Trophoblast cell (in vitro differentiated cells and primary cell): Measurements from ENCODE around the gene LRBA.

ENCODE experiments used
- DNase-seq, 2 donors: peaks; one replicate each; pipeline ENCODE4 v3.0.0-alpha.2; 2016
- H2AFZ ChIP-seq: 2 replicates; pipeline ENCODE4 v1.6.1; 2013; ENCODE audit warnings: low read length, moderate library complexity, mild to moderate bottlenecking; ENCODE audit not compliant: insufficient read depth, poor library complexity
- H2AK5ac ChIP-seq: 2 replicates; pipeline ENCODE4 v1.6.1; 2013; ENCODE audit warnings: mild to moderate bottlenecking, low read length
- H2BK120ac ChIP-seq: 2 replicates; pipeline ENCODE4 v1.6.1; 2013; ENCODE audit warnings: low read length, mild to moderate bottlenecking, moderate library complexity; ENCODE audit not compliant: insufficient read depth, poor library complexity
- H2BK12ac ChIP-seq: 2 replicates; pipeline ENCODE4 v1.6.1; 2013; ENCODE audit warnings: mild to moderate bottlenecking, low read length, moderate library complexity
- H2BK5ac ChIP-seq: 2 replicates; pipeline ENCODE4 v1.6.1; 2013; ENCODE audit warnings: low read length, low read depth, moderate library complexity, mild to moderate bottlenecking; ENCODE audit not compliant: poor library complexity
- H3K14ac ChIP-seq: 2 replicates; pipeline ENCODE4 v1.6.1; 2013; ENCODE audit warnings: mild to moderate bottlenecking, low read length
- H3K18ac ChIP-seq: 2 replicates; pipeline ENCODE4 v1.6.1; 2013; ENCODE audit warnings: mild to moderate bottlenecking, low read length
- H3K23ac ChIP-seq: 2 replicates; pipeline ENCODE4 v1.6.1; 2013; ENCODE audit warnings: low read length
- H3K27ac ChIP-seq: 2 replicates; pipeline ENCODE4 v1.5.1; 2013; ENCODE audit warnings: low read depth, mild to moderate bottlenecking, inconsistent platforms, low read length, moderate library complexity
- H3K27me3 ChIP-seq: 2 replicates; pipeline ENCODE4 v1.6.1; 2013; ENCODE audit warnings: inconsistent platforms, mild to moderate bottlenecking, low read length, moderate library complexity; ENCODE audit not compliant: insufficient read depth
- H3K36me3 ChIP-seq, 2 experiments: 1 replicate in 1 of 2; 2 replicates in 1 of 2; pipeline ENCODE4 v1.6.1; 2013; ENCODE audit warnings: low read length in 2 of 2, mild to moderate bottlenecking in 2 of 2, moderate library complexity in 1 of 2; ENCODE audit not compliant: insufficient read depth in 2 of 2, control insufficient read depth in 1 of 2
- H3K4ac ChIP-seq: 2 replicates; pipeline ENCODE4 v1.6.1; 2013; ENCODE audit warnings: low read depth, mild to moderate bottlenecking, low read length, moderate library complexity
- H3K4me1 ChIP-seq, 2 experiments: 1 replicate in 1 of 2; 2 replicates in 1 of 2; pipeline ENCODE4 v1.6.1; 2013; ENCODE audit warnings: low read length in 2 of 2, mild to moderate bottlenecking in 2 of 2, moderate library complexity in 1 of 2; ENCODE audit not compliant: insufficient read depth in 2 of 2, control insufficient read depth in 1 of 2
- H3K4me2 ChIP-seq: 2 replicates; pipeline ENCODE4 v1.6.1; 2013; ENCODE audit warnings: inconsistent platforms, mild to moderate bottlenecking, low read length, moderate library complexity
- H3K4me3 ChIP-seq: 2 replicates; pipeline ENCODE4 v1.5.1; 2013; ENCODE audit warnings: mild to moderate bottlenecking, low read depth, low read length, inconsistent platforms
- H3K79me1 ChIP-seq: one replicate; pipeline ENCODE4 v1.6.1; 2013; ENCODE audit warnings: low read length
- H3K79me2 ChIP-seq: 2 replicates; pipeline ENCODE4 v1.6.1; 2013; ENCODE audit warnings: low read length, mild to moderate bottlenecking; ENCODE audit not compliant: control insufficient read depth, insufficient read depth, poor library complexity
- H3K9ac ChIP-seq: 2 replicates; pipeline ENCODE4 v1.6.1; 2013; ENCODE audit warnings: mild to moderate bottlenecking, low read length
- H3K9me3 ChIP-seq: 2 replicates; pipeline ENCODE4 v1.6.1; 2013; ENCODE audit warnings: low read depth, mild to moderate bottlenecking, control low read depth, inconsistent platforms, low read length; ENCODE audit not compliant: insufficient read depth
- H4K12ac ChIP-seq: 2 replicates; pipeline ENCODE4 v1.6.1; 2013; ENCODE audit warnings: low read depth, mild to moderate bottlenecking, low read length, moderate library complexity
- H4K8ac ChIP-seq: 2 replicates; pipeline ENCODE4 v1.6.1; 2013; ENCODE audit warnings: low read depth, mild to moderate bottlenecking, low read length, moderate library complexity
- H4K91ac ChIP-seq: one replicate; pipeline ENCODE4 v1.6.1; 2013; ENCODE audit warnings: low read depth, mild to moderate bottlenecking, low read length, moderate library complexity
- WGBS: extraction: QIAGEN DNeasy Blood & Tissue Kit; methylation state at CpG from one replicate; pipeline ENCODE4 v1.1.7; 2013; ENCODE audit warnings: missing lambda C conversion rate; ENCODE audit not compliant: insufficient read length, insufficient coverage; ENCODE audit errors: extremely low coverage; 5-methylcytosine and 5-hydroxymethylcytosine counted together

Gene LRBA

DNA sequence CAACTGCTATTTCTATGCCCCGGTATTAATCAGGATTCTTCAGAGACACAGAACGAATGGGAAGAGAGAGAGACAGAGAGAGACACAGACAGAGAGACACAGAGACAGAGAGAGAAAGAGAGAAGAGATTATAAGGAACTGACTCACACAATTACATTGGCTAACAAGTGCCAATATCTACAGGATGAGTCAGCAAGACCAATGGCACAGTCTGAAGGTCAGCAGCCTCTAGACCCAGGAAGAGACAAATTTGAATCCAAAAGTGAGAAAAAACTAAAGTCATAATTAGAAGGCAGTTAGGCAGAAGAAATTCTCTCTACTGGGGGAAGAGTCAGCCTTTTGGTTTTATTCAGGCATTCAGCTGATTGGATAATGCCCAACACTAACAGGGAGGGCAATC, 245.8 kb downstream of the LRBA start:
- Histone ChIP-seq H2AFZ (no peak overlapping the region), H2AK5ac (no peak overlapping the region), H3K23ac (no peak overlapping the region), H4K91ac (no peak overlapping the region), H4K8ac (no peak overlapping the region), H3K79me1 (no peaks in the 10 kb centered on the region), H3K27me3 (no peaks in the 10 kb centered on the region), H3K27ac (no peak overlapping the region), H3K4me2 (no peak overlapping the region), H3K18ac (no peak overlapping the region), H3K4me1 (no peaks in the 10 kb centered on the region), H3K36me3 (no peaks in the 10 kb centered on the region), H3K79me2 (no peaks in the 10 kb centered on the region), H2BK5ac (no peak overlapping the region), H3K4ac (no peak overlapping the region), H3K4me3 (no peak overlapping the region), H2BK120ac (no peak overlapping the region), H4K12ac (no peak overlapping the region), H3K9ac (no peak overlapping the region), H3K9me3 (no peaks in the 10 kb centered on the region), H2BK12ac (no peak overlapping the region), H3K14ac (no peak overlapping the region)
- peak in 1 of 2 donors; percentile 25 for DNase-seq
- WGBS = no CpG with 5 or more reads among the region's 2 CpGs

DNA sequence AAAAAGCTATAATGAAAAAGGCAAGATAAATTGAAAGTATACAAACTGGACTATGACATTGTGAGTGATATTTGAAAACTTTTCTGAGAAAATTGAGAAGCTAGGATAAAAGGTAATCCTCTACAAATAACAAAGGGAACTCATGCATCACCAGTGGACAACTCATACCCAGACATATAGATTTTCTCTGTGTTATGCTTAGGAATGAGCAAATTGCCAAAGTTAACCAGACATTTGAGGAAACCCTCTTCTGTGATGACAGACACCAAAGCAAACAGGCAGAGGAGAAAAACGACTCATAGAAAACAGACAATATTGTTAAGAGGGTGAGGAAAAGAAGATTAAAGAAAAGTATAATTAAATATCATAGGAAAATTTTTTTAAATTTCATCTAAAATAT, 246.6 kb downstream of the LRBA start:
- Histone ChIP-seq H3K4me1 (no peaks in the 10 kb centered on the region), H3K4ac (no peak overlapping the region), H3K23ac (no peak overlapping the region), H3K9me3 (no peaks in the 10 kb centered on the region), H4K91ac (no peak overlapping the region), H3K79me2 (no peaks in the 10 kb centered on the region), H4K12ac (no peak overlapping the region), H3K9ac (no peak overlapping the region), H2BK120ac (no peak overlapping the region), H3K18ac (no peak overlapping the region), H3K79me1 (no peaks in the 10 kb centered on the region), H2BK5ac (no peak overlapping the region), H3K4me3 (no peak overlapping the region), H2AFZ (no peak overlapping the region), H2BK12ac (no peak overlapping the region), H3K27ac (no peak overlapping the region), H3K14ac (no peak overlapping the region), H3K27me3 (no peaks in the 10 kb centered on the region), H4K8ac (no peak overlapping the region), H2AK5ac (no peak overlapping the region), H3K36me3 (no peaks in the 10 kb centered on the region), H3K4me2 (no peak overlapping the region)
- no CpG with 5 or more reads among the region's 1 CpG for WGBS
- DNase-seq = no peak

DNA sequence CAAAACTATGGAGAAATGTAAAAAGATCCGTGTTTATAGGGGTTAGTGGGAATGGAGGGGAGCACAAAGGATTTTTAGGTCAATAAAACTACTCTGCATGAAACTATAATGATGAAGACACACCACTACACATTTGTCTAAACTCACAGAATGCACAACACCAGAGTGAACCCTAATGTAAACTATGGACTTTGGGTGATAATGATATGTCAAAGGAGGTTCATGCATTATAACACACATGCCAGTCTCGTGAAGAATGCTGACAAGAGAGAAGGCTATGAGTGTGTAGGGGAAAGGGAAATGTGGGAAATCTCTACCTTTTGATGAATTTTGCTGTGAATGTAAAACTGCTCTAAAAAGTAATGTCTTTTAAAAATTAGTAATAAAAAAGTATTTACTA, 249.9 kb downstream of the LRBA start:
- Histone ChIP-seq H2BK12ac (no peak overlapping the region), H3K4ac (no peak overlapping the region), H3K27me3 (no peaks in the 10 kb centered on the region), H3K79me1 (no peaks in the 10 kb centered on the region), H3K4me1 (no peaks in the 10 kb centered on the region), H3K9me3 (no peaks in the 10 kb centered on the region), H3K36me3 (no peaks in the 10 kb centered on the region), H2AFZ (no peak overlapping the region), H3K27ac (no peak overlapping the region), H2BK120ac (no peak overlapping the region), H2BK5ac (no peak overlapping the region), H3K4me3 (no peak overlapping the region), H3K23ac (no peak overlapping the region), H4K8ac (no peak overlapping the region), H4K12ac (no peak overlapping the region), H3K79me2 (no peaks in the 10 kb centered on the region), H3K9ac (no peak overlapping the region), H3K14ac (no peak overlapping the region), H2AK5ac (no peak overlapping the region), H3K4me2 (no peak overlapping the region), H4K91ac (no peak overlapping the region), H3K18ac (no peak overlapping the region)
- WGBS = no CpG with 5 or more reads among the region's 2 CpGs
- DNase-seq = no peak

DNA sequence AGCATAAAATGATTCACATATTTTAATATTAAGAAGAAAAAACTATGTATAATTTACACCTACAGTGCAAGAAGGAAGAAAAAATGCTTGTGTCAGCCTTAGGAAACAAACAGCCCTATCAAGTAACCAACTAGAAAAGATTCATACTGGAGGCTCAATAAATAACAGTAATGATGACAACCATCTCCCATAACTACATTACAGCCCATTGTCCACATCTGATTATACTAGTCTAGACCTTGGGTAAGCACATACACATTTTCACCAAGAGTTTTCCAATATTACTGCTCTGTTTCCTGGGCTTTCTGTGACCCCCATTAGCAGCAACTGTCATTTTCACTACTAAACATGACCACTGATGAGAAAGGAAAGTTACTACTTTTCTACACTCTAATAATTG, 263.4 kb downstream of the LRBA start:
- no peak overlapping the region for H3K14ac ChIP-seq

DNA sequence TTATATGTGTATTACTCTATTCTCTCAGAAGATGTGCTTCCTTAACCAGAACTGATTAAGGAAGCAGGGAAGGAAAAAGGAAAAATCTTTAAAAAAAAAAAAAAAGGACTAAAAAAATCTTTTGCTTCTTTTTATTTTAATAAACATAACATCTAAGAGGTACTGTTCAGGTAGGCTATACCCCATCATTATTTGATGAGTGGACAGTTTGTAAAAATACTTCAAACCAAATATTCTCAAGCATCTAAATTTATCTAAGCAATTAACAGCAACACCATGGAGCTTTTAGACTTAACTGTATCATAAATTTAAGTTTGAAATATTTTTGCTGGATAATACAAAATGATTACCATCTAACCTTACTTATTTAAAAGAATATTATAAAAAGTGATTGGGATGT, 264.3 kb downstream of the LRBA start:
- H3K4me2 ChIP-seq = no peak overlapping the region
- H4K12ac ChIP-seq = no peak overlapping the region
- H2AFZ ChIP-seq = no peak overlapping the region
- H3K4me1 ChIP-seq = no peaks in the 10 kb centered on the region
- DNase-seq = no peak
- no peaks in the 10 kb centered on the region for H3K79me2 ChIP-seq
- H3K4me3 ChIP-seq = no peak overlapping the region
- H3K9me3 ChIP-seq = no peaks in the 10 kb centered on the region
- H2AK5ac ChIP-seq = no peak overlapping the region
- H3K23ac ChIP-seq = no peak overlapping the region
- no peak overlapping the region for H3K4ac ChIP-seq
- no peak overlapping the region for H2BK12ac ChIP-seq
- H2BK120ac ChIP-seq = no peak overlapping the region
- no peak overlapping the region for H4K91ac ChIP-seq
- H2BK5ac ChIP-seq = no peak overlapping the region
- H3K27ac ChIP-seq = no peak overlapping the region
- H3K27me3 ChIP-seq = no peaks in the 10 kb centered on the region
- no peak overlapping the region for H3K18ac ChIP-seq
- no peak overlapping the region for H3K9ac ChIP-seq
- H4K8ac ChIP-seq = no peak overlapping the region
- H3K14ac ChIP-seq = no peak overlapping the region
- H3K36me3 ChIP-seq = no peaks in the 10 kb centered on the region
- H3K79me1 ChIP-seq = no peaks in the 10 kb centered on the region

More for the DNA sequence above, 263.4 kb downstream of the LRBA start:
- Histone ChIP-seq H2BK120ac (no peak overlapping the region), H3K9me3 (no peaks in the 10 kb centered on the region), H2AK5ac (no peak overlapping the region), H4K91ac (no peak overlapping the region), H3K18ac (no peak overlapping the region), H3K4me3 (no peak overlapping the region), H3K9ac (no peak overlapping the region), H3K4ac (no peak overlapping the region), H2BK12ac (no peak overlapping the region), H2AFZ (no peak overlapping the region), H3K23ac (no peak overlapping the region), H4K12ac (no peak overlapping the region), H4K8ac (no peak overlapping the region), H2BK5ac (no peak overlapping the region), H3K36me3 (no peaks in the 10 kb centered on the region), H3K79me2 (no peaks in the 10 kb centered on the region), H3K4me2 (no peak overlapping the region), H3K27ac (no peak overlapping the region), H3K4me1 (no peaks in the 10 kb centered on the region), H3K79me1 (no peaks in the 10 kb centered on the region), H3K27me3 (no peaks in the 10 kb centered on the region)
- no peak for DNase-seq
